K562 (cell line): ENCODE data around the gene SECISBP2. TPM values are rescaled to one million over a fixed set of nuclear protein-coding genes. Genes with fewer than 3 reads are reported as not detected.

Source experiments
- ARID1B ChIP-seq: fragments of 450-650 bp; IDR thresholded peaks from 2 replicates; pipeline ENCODE4 v1.6.1; 2016; ENCODE audit warnings: antibody characterized with exemption, mild to moderate bottlenecking, inconsistent platforms
- BACH1 ChIP-seq: fragments of 200-800 bp; sonication (Bioruptor generic); IDR thresholded peaks from 2 replicates; pipeline ENCODE4 v1.6.1; 2016; ENCODE audit warnings: missing genetic modification characterization, missing compliant biosample characterization
- BHLHE40 ChIP-seq: IDR thresholded peaks from 2 replicates; pipeline ENCODE4 v1.6.1; 2011; ENCODE audit warnings: low read length, improper control_type of control experiment
- BRF2 ChIP-seq: IDR thresholded peaks from 3 replicates; pipeline ENCODE4 v1.6.1; 2011; ENCODE audit warnings: borderline replicate concordance, mild to moderate bottlenecking; ENCODE audit not compliant: insufficient read length, insufficient read depth
- GATAD2B ChIP-seq: fragments of 450-650 bp; IDR thresholded peaks from 2 replicates; pipeline ENCODE4 v1.6.1; 2017; ENCODE audit warnings: mild to moderate bottlenecking, borderline replicate concordance
- JUN ChIP-seq, 2 experiments: sonication (generic) in 1 of 2; formaldehyde crosslinking in 1 of 2; IDR thresholded peaks; 2 replicates each; pipeline versions ENCODE4 v1.6.1 to v1.8.0; 2012 to 2022; ENCODE audit warnings: borderline replicate concordance in 2 of 2, mild to moderate bottlenecking in 2 of 2, improper control_type of control experiment in 1 of 2, low read depth in 1 of 2, low read length in 1 of 2, missing genetic modification reagents in 1 of 2
- PHF21A ChIP-seq: fragments of 450-650 bp; IDR thresholded peaks from 2 replicates; pipeline ENCODE4 v1.6.1; 2017; ENCODE audit warnings: low read depth, borderline replicate concordance
- POLR2A ChIP-seq: fragments of 450-650 bp; conservative IDR thresholded peaks from 2 replicates; pipeline ENCODE4 v1.6.1; 2016
- PRMT5 ChIP-seq: sonication (generic); formaldehyde crosslinking; IDR thresholded peaks from 2 replicates; pipeline ENCODE4 v1.5.0; 2020; ENCODE audit warnings: missing genetic modification reagents
- SP2 ChIP-seq: IDR thresholded peaks from 2 replicates; pipeline ENCODE4 v1.6.1; 2011; ENCODE audit warnings: mild to moderate bottlenecking, low read depth, low read length, moderate library complexity; ENCODE audit not compliant: poor library complexity, severe bottlenecking; ENCODE audit errors: extremely low read depth
- ZKSCAN3 ChIP-seq: fragments of 250-450 bp; sonication (Bioruptor Pico); IDR thresholded peaks from 2 replicates; pipeline ENCODE4 v1.4.0; 2020
- ZKSCAN8 ChIP-seq: fragments of 200-800 bp; sonication (Bioruptor generic); IDR thresholded peaks from 2 replicates; pipeline ENCODE4 v1.6.1; 2016; ENCODE audit warnings: missing genetic modification characterization, missing compliant biosample characterization
- ZNF384 ChIP-seq: IDR thresholded peaks from 2 replicates; pipeline ENCODE4 v1.6.1; 2012; ENCODE audit warnings: low read depth, low read length, improper control_type of control experiment
- polyA plus RNA-seq, 8 experiments: library from polyadenylated mRNA; depleted of rRNA in 4 of 8; stranded (reverse) in 5 of 8; unstranded in 3 of 8; fragments of >200 nt; fragmentation: Nextera tagmentation in 2 of 8; fragmentation: Illumina TruSeq in 1 of 8; extraction: Ambion mirVana in 2 of 8; extraction: Trizol in 1 of 8; gene quantifications; 2 replicates each; pipeline versions ENCODE4 v1.2.1 to v1.2.3, GENCODE V29; 2011 to 2014; ENCODE audit warnings: inconsistent platforms in 1 of 8, missing spikeins in 1 of 8
- total RNA-seq, 7 experiments: library from RNA; depleted of rRNA in 6 of 7; stranded (reverse); fragments of >200 nt in 6 of 7; fragmentation: Illumina TruSeq in 2 of 7; extraction: Trizol in 2 of 7; gene quantifications; 2 replicates each; pipeline versions ENCODE4 v1.2.1 to v1.2.3, GENCODE V29; 2011 to 2021; ENCODE audit warnings: low replicate concordance in 1 of 7
- TF ChIP-seq, protein P1 (sequence below): fragments of 250-450 bp; sonication (Bioruptor Pico); IDR thresholded peaks from 2 replicates; pipeline ENCODE4 v1.8.0; 2022; ENCODE audit warnings: inconsistent platforms
- TF ChIP-seq, protein P2 (sequence below): fragments of 450-650 bp; IDR thresholded peaks from 2 replicates; pipeline ENCODE4 v1.6.1; 2017; ENCODE audit warnings: antibody characterized with exemption, mild to moderate bottlenecking
- TF ChIP-seq, protein P3 (sequence below): sonication (generic); formaldehyde crosslinking; IDR thresholded peaks from 2 replicates; pipeline ENCODE4 v1.8.1; 2023; ENCODE audit warnings: mild to moderate bottlenecking, missing genetic modification reagents

Gene SECISBP2
- total and polyA plus RNA-seq, 9 of the 15 experiments (the other 6 are each of a cell fraction or from before 2014, with no cell fraction given), result 3.2 to 41.6 (median 26.1) TPM

DNA sequence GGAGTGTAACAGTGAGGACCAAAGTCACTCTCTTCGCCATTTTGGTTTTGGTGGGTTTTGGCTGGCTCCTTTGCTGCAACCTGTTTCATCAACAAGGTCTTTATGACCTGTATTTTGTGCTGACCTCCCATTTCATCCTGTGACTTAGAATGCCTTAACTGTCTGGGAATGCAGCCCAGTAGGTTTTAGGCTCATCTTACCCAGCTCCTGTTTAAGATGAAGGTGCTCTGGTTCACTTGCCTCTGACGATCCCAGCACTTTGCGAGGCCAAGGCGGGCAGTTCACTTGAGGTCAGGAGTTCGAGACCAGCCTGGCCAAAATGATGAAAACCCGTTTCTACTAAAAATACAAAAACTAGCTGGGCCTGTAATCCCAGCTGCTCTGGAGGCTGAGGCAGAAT, 9.1 kb upstream of the SECISBP2 start (continued):
- TF ChIP-seq SP2 (no peak), GATAD2B (no peak), JUN (IDR thresholded peaks at IDR 0.05; ENCODE audit: borderline replicate concordance, low read depth, low read length) (no peak), JUN (CRISPR knock-in tag; IDR thresholded peaks at IDR 0.05; ENCODE audit: borderline replicate concordance) (no peak), PRMT5 (CRISPR knock-in tag) (no peak), POLR2A (no peak), BHLHE40 (no peak), ZKSCAN3 (CRISPR knock-in tag) (no peak), PHF21A (no peak), BACH1 (tag) (peak; percentile 22; the same call in 1 of the 2 replicates), ZNF384 (no peak), ZKSCAN8 (CRISPR knock-in tag) (0 out of 2 replicates have a peak, but pooled peaks have one; percentile 12), BRF2 (no peak), ARID1B (no peak)
- TF ChIP-seq, protein P1, sequence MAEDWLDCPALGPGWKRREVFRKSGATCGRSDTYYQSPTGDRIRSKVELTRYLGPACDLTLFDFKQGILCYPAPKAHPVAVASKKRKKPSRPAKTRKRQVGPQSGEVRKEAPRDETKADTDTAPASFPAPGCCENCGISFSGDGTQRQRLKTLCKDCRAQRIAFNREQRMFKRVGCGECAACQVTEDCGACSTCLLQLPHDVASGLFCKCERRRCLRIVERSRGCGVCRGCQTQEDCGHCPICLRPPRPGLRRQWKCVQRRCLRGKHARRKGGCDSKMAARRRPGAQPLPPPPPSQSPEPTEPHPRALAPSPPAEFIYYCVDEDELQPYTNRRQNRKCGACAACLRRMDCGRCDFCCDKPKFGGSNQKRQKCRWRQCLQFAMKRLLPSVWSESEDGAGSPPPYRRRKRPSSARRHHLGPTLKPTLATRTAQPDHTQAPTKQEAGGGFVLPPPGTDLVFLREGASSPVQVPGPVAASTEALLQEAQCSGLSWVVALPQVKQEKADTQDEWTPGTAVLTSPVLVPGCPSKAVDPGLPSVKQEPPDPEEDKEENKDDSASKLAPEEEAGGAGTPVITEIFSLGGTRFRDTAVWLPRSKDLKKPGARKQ (CRISPR knock-in tag), result no peak
- TF ChIP-seq, protein P2, sequence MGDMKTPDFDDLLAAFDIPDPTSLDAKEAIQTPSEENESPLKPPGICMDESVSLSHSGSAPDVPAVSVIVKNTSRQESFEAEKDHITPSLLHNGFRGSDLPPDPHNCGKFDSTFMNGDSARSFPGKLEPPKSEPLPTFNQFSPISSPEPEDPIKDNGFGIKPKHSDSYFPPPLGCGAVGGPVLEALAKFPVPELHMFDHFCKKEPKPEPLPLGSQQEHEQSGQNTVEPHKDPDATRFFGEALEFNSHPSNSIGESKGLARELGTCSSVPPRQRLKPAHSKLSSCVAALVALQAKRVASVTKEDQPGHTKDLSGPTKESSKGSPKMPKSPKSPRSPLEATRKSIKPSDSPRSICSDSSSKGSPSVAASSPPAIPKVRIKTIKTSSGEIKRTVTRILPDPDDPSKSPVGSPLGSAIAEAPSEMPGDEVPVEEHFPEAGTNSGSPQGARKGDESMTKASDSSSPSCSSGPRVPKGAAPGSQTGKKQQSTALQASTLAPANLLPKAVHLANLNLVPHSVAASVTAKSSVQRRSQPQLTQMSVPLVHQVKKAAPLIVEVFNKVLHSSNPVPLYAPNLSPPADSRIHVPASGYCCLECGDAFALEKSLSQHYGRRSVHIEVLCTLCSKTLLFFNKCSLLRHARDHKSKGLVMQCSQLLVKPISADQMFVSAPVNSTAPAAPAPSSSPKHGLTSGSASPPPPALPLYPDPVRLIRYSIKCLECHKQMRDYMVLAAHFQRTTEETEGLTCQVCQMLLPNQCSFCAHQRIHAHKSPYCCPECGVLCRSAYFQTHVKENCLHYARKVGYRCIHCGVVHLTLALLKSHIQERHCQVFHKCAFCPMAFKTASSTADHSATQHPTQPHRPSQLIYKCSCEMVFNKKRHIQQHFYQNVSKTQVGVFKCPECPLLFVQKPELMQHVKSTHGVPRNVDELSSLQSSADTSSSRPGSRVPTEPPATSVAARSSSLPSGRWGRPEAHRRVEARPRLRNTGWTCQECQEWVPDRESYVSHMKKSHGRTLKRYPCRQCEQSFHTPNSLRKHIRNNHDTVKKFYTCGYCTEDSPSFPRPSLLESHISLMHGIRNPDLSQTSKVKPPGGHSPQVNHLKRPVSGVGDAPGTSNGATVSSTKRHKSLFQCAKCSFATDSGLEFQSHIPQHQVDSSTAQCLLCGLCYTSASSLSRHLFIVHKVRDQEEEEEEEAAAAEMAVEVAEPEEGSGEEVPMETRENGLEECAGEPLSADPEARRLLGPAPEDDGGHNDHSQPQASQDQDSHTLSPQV, result 0 out of 2 replicates have a peak, but pooled peaks have one; percentile 30
- TF ChIP-seq, protein P3, sequence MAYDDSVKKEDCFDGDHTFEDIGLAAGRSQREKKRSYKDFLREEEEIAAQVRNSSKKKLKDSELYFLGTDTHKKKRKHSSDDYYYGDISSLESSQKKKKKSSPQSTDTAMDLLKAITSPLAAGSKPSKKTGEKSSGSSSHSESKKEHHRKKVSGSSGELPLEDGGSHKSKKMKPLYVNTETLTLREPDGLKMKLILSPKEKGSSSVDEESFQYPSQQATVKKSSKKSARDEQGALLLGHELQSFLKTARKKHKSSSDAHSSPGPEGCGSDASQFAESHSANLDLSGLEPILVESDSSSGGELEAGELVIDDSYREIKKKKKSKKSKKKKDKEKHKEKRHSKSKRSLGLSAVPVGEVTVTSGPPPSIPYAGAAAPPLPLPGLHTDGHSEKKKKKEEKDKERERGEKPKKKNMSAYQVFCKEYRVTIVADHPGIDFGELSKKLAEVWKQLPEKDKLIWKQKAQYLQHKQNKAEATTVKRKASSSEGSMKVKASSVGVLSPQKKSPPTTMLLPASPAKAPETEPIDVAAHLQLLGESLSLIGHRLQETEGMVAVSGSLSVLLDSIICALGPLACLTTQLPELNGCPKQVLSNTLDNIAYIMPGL (CRISPR knock-in tag), result no peak
